ENCODE data around the gene FASN.

Gene FASN

GRCh38 chr17:82030470-82031302 lies 67.3 kb downstream of the FASN start:
- DNase-seq (ENCODE audit: insufficient read length, low spot score): peak; percentile 96
- peak; percentile 89 for FAIRE-seq

- DNase-seq (ENCODE audit: insufficient read length, low spot score): no peak
- FAIRE-seq: no peak
Observed at GRCh38 chr17:82029990-82030469, 68.0 kb downstream of the FASN start.

- FAIRE-seq (no peak), DNase-seq (ENCODE audit: insufficient read length, low spot score) (no peak)
Observed at GRCh38 chr17:82029391-82029790, 68.6 kb downstream of the FASN start.

- FAIRE-seq: no peak
- no peak for DNase-seq (ENCODE audit: insufficient read length, low spot score)
Observed at GRCh38 chr17:82028966-82029365, 69.1 kb downstream of the FASN start.

Data from GM19239 (cell line).